AG10803 (cell line): Measurements from ENCODE around the gene AQR.
"Not testable (repeated sequence)": the region's sequence is repeated elsewhere in the genome, so short reads cannot be mapped to it uniquely, and the experiment has no call there.

Experiments
- DNase-seq: peaks from one replicate; pipeline ENCODE4 v3.0.0; 2010; ENCODE audit warnings: low read depth
- H3K4me3 ChIP-seq: 2 replicates; pipeline ENCODE4 v1.5.1; 2011; ENCODE audit warnings: mild to moderate bottlenecking, low read length, control low read depth
- CTCF ChIP-seq: conservative IDR thresholded peaks from 2 replicates; pipeline ENCODE4 v1.5.1; 2011; ENCODE audit warnings: mild to moderate bottlenecking, low read length, control low read depth, inconsistent platforms

The AQR gene

GRCh38 chr15:34986771-34987480, 17.4 kb upstream of the AQR start:
- H3K4me3 ChIP-seq = peak overlapping the region; percentile 98
- TF ChIP-seq CTCF = no peak
- DNase-seq = no peak

- peak overlapping the region; percentile 98; the same call in 1 of the 2 replicates for H3K4me3 ChIP-seq
- TF ChIP-seq CTCF = no peak
- no peak for DNase-seq
Measured at GRCh38 chr15:34986326-34986725, 16.8 kb upstream of the AQR start.

GRCh38 chr15:34984889-34985630, 15.5 kb upstream of the AQR start:
- H3K4me3 ChIP-seq = no peak overlapping the region

GRCh38 chr15:34976743-34977142, 7.2 kb upstream of the AQR start:
- no peak for DNase-seq
- no peak overlapping the region for H3K4me3 ChIP-seq
- TF ChIP-seq CTCF = no peak

More at GRCh38 chr15:34984889-34985630, 15.5 kb upstream of the AQR start:
- no peak for TF ChIP-seq CTCF
- no peak for DNase-seq

GRCh38 chr15:34976073-34976472, 6.5 kb upstream of the AQR start:
- TF ChIP-seq CTCF = no peak
- no peak overlapping the region for H3K4me3 ChIP-seq
- no peak for DNase-seq

- H3K4me3 ChIP-seq = no peak overlapping the region
- no peak for TF ChIP-seq CTCF
- DNase-seq = no peak
Measured at GRCh38 chr15:34973512-34973911, 4.0 kb upstream of the AQR start.

- H3K4me3 ChIP-seq = peak overlapping the region; percentile 98
- DNase-seq = not testable (repeated sequence)
Measured at GRCh38 chr15:34970098-34970643, 629 bp upstream of the AQR start.
